ENCODE data around the gene ATF4. TPM values are rescaled to one million over a fixed set of nuclear protein-coding genes. Genes with fewer than 3 reads are reported as not detected.

Gene ATF4
- total and polyA plus RNA-seq, 4 donors, result 179 to 882 (median 410) TPM

DNA sequence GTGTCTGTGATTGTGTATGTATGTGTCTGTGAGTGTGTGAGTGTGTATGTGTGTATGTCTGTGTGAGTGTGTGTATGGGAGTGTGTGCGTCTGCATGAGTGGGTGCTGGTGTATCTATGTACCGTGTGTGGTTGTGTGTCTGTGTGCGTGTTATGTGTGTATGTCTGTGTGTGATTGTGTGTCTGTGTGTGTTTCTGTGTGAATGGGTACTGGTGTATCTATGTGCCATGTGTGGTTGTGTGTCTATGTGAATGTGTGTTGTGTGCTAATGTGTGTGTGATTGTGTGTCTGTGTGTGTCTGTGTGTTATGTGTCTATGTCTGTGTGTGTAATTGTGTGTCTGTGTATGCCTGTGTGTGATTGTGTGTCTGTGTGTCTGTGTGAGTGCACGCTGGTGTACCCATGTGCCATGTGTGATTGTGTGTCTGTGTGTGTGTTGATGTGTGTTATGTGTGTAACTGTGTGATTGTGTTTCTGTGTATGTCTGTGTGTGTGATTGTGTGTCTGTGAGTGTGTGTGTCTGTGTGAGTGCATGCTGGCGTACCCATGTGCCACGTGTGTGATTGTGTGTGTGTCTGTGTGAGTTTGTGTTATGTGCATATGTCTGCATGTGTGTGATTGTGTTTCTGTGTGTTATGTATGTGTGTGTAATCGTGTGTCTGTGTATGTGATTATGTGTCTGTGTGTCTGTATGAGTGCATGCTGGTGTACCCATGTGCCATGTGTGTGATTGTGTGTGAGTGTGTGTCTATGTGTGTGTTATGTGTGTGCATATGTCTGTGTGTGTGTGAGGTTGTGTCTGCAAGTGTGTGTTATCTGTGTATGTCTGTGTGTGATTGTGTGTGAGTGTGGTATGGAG lies 43.4 kb downstream of the ATF4 start:
- Histone ChIP-seq H3K27me3 (ENCODE audit: control insufficient read depth in 3 of 3, insufficient read depth in 3 of 3, low read length in 2 of 3) (peaks cover 0 to 39% (median 9%) of the 10 kb centered on the region in 3 donors), H3K36me3 (ENCODE audit: control insufficient read depth in 4 of 4, insufficient read depth in 4 of 4, low read length in 4 of 4) (no peaks in the 10 kb centered on the region), H3K9me3 (ENCODE audit: control insufficient read depth in 4 of 4, insufficient read depth in 3 of 4, low read length in 3 of 4) (peaks cover 0 to 6% (median 0%) of the 10 kb centered on the region in 4 donors), H3K9ac (ENCODE audit: insufficient read depth in 1 of 2, low read length in 2 of 2) (no peak overlapping the region), H3K4me1 (ENCODE audit: control insufficient read depth in 5 of 5, insufficient read depth in 5 of 5, low read length in 5 of 5) (peaks cover 0 to 8% (median under 1%) of the 10 kb centered on the region in 5 donors), H3K27ac (ENCODE audit: low read depth in 1 of 2, low read length in 1 of 2) (no peak overlapping the region), H3K4me3 (no peak overlapping the region)
- TF ChIP-seq, protein P1, sequence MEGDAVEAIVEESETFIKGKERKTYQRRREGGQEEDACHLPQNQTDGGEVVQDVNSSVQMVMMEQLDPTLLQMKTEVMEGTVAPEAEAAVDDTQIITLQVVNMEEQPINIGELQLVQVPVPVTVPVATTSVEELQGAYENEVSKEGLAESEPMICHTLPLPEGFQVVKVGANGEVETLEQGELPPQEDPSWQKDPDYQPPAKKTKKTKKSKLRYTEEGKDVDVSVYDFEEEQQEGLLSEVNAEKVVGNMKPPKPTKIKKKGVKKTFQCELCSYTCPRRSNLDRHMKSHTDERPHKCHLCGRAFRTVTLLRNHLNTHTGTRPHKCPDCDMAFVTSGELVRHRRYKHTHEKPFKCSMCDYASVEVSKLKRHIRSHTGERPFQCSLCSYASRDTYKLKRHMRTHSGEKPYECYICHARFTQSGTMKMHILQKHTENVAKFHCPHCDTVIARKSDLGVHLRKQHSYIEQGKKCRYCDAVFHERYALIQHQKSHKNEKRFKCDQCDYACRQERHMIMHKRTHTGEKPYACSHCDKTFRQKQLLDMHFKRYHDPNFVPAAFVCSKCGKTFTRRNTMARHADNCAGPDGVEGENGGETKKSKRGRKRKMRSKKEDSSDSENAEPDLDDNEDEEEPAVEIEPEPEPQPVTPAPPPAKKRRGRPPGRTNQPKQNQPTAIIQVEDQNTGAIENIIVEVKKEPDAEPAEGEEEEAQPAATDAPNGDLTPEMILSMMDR (IDR thresholded peaks at IDR 0.05; ENCODE audit: control extremely low read depth, extremely low read depth), result no peak
- WGBS, 2 donors, result 90 to 94% methylated on average over 7 of the region's 7 CpGs
- ATAC-seq (ENCODE audit: insufficient read depth, low FRiP score) (no peak), DNase-seq (no peak)

DNA sequence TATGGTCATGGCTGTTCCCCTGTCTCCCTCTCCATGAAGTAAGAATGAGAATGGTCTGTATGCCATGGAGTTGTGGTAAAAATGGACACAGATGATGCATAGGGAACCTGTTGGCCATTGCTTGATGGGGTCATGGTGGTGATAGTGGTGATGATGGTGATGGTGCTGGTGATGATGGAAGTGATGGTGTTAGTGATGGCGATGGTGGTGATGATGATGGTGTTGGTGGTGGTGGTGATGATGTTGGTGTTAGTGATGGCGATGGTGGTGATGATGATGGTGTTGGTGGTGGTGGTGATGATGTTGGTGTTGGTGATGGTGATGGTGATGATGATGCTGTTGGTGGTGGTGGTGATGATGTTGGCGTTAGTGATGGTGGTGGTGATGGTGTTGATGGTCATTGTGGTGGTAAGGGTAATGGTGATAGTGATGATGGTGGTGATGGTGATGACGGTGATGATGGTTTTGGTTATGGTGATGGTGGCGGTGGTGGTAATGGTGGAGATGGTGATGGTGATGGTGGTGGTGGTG lies 45.1 kb downstream of the ATF4 start:
- 96 to 98% methylated on average over 5 of the region's 5 CpGs for whole genome bisulfite sequencing, 2 donors
- DNase-seq, result no peak
- no peak for ATAC-seq (ENCODE audit: insufficient read depth, low FRiP score)
- Histone ChIP-seq H3K4me3 (no peak overlapping the region), H3K9ac (ENCODE audit: insufficient read depth in 1 of 2, low read length in 2 of 2) (no peak overlapping the region), H3K36me3 (ENCODE audit: control insufficient read depth in 4 of 4, insufficient read depth in 4 of 4, low read length in 4 of 4) (no peaks in the 10 kb centered on the region), H3K4me1 (ENCODE audit: control insufficient read depth in 5 of 5, insufficient read depth in 5 of 5, low read length in 5 of 5) (no peaks in the 10 kb centered on the region), H3K27me3 (ENCODE audit: control insufficient read depth in 3 of 3, insufficient read depth in 3 of 3, low read length in 2 of 3) (peaks cover 0 to 25% (median 9%) of the 10 kb centered on the region in 3 donors), H3K9me3 (ENCODE audit: control insufficient read depth in 4 of 4, insufficient read depth in 3 of 4, low read length in 3 of 4) (peaks cover 0 to 6% (median 0%) of the 10 kb centered on the region in 4 donors), H3K27ac (ENCODE audit: low read depth in 1 of 2, low read length in 1 of 2) (no peak overlapping the region)
- TF ChIP-seq, protein P1 (IDR thresholded peaks at IDR 0.05; ENCODE audit: control extremely low read depth, extremely low read depth), result no peak

DNA sequence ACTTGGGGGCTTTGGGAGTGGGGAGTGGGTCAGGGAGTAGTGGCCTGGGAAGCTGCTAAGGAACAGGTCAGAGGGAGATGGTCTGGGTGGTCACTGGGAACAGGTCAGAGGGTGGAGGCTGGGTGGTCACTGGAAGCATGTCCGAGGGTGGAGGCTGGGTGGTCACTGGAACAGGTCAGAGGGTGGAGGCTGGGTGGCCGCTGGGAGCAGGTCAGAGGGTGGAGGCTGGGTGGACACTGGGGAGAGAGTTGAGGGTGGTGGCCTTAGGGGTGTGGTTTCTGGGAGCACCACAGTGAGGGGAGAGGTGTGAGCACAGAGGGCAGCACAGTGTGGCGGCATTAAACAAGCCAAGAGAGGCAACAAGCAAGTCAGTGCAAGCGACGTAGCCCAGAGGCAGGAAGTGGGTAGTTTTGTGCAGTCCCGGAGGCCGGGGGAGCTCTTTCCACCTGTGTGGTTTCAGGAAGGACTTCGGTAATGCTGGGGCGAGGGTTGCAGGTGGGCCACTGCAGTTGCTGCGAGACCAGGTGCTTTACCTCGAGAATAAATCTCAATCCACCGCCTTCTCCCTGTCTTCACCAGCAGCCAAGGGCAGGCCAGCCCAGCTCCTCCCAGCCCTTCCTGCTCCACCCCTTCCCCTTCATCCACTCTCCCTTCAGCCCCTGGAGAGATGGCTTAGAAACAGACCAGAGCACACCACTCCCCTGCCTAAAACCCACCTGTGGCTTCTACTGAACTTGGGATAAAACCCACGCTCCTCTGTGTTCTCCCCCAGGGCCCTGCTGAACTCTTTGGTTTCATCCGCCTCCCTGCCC lies 47.0 kb downstream of the ATF4 start:
- Histone ChIP-seq H3K9ac (ENCODE audit: insufficient read depth in 1 of 2, low read length in 2 of 2) (no peak overlapping the region), H3K4me1 (ENCODE audit: control insufficient read depth in 5 of 5, insufficient read depth in 5 of 5, low read length in 5 of 5) (no peaks in the 10 kb centered on the region), H3K36me3 (ENCODE audit: control insufficient read depth in 4 of 4, insufficient read depth in 4 of 4, low read length in 4 of 4) (no peaks in the 10 kb centered on the region), H3K27ac (ENCODE audit: low read depth in 1 of 2, low read length in 1 of 2) (no peak overlapping the region), H3K4me3 (no peak overlapping the region), H3K27me3 (ENCODE audit: control insufficient read depth in 3 of 3, insufficient read depth in 3 of 3, low read length in 2 of 3) (peaks cover 0 to 13% (median 9%) of the 10 kb centered on the region in 3 donors), H3K9me3 (ENCODE audit: control insufficient read depth in 4 of 4, insufficient read depth in 3 of 4, low read length in 3 of 4) (peaks cover 0 to 6% (median 0%) of the 10 kb centered on the region in 4 donors)
- TF ChIP-seq, protein P1 (IDR thresholded peaks at IDR 0.05; ENCODE audit: control extremely low read depth, extremely low read depth), result no peak
- 40 to 50% methylated on average over 14 of the region's 14 CpGs for WGBS, 2 donors
- DNase-seq (no peak), ATAC-seq (ENCODE audit: insufficient read depth, low FRiP score) (no peak)

All from lung (tissue), 12 donors.